Upper lobe of left lung (tissue), 6 donors: ENCODE measurements around the gene TOX2. TPM values are rescaled to one million over a fixed set of nuclear protein-coding genes. Genes with fewer than 3 reads are reported as not detected.
A peak's percentile ranks its signal among the peaks of the same experiment; 100 is the strongest.

Source experiments
- ATAC-seq, 2 donors: fragments of 200-7000 bp; cut with Tn5 transposase; one replicate each; pipeline ENCODE4 v1.9.1; 2022; ENCODE audit warnings: mild to moderate bottlenecking in 2 of 2, moderate library complexity in 2 of 2; ENCODE audit not compliant: low FRiP score in 2 of 2
- DNase-seq, 2 donors: peaks; one replicate each; pipeline ENCODE4 v3.0.0-alpha.2; 2019 to 2020
- H3K27ac ChIP-seq, 4 donors: fragments of 200-600 bp; sonication (generic); one replicate each; pipeline ENCODE4 v1.5.1; 2016 to 2019
- H3K27me3 ChIP-seq, 4 donors: fragments of 200-600 bp; sonication (generic); one replicate each; pipeline ENCODE4 v1.5.1; 2017 to 2019
- H3K36me3 ChIP-seq, 4 donors: fragments of 200-600 bp; sonication (generic); one replicate each; pipeline ENCODE4 v1.5.1; 2016 to 2019
- H3K4me1 ChIP-seq, 4 donors: fragments of 200-600 bp; sonication (generic); one replicate each; pipeline ENCODE4 v1.5.1; 2018 to 2019
- H3K4me3 ChIP-seq, 4 donors: fragments of 200-600 bp; sonication (generic); one replicate each; pipeline ENCODE4 v1.5.1; 2017 to 2019; ENCODE audit warnings: mild to moderate bottlenecking in 2 of 4, moderate library complexity in 1 of 4
- H3K9me3 ChIP-seq, 4 donors: fragments of 200-600 bp; sonication (generic); one replicate each; pipeline ENCODE4 v1.5.1; 2018 to 2019
- CTCF ChIP-seq, 6 experiments: fragments of 450-650 bp in 4 of 6; fragments of 200-600 bp in 2 of 6; sonication (generic) in 2 of 6; IDR thresholded peaks; one replicate each; pipeline ENCODE4 v1.5.1; 2016 to 2019; ENCODE audit warnings: antibody characterized with exemption in 6 of 6
- EP300 ChIP-seq, 4 donors: sonication (generic); formaldehyde crosslinking; IDR thresholded peaks; one replicate each; pipeline ENCODE4 v1.5.1; 2017; ENCODE audit warnings: antibody characterized with exemption in 4 of 4, control low read depth in 2 of 4
- POLR2A ChIP-seq, 4 donors: fragments of 450-650 bp; IDR thresholded peaks; one replicate each; pipeline ENCODE4 v1.5.1; 2016 to 2017; ENCODE audit warnings: antibody characterized with exemption in 4 of 4, mild to moderate bottlenecking in 2 of 4
- POLR2AphosphoS5 ChIP-seq, 2 donors: sonication (generic); formaldehyde crosslinking; IDR thresholded peaks; one replicate each; pipeline ENCODE4 v1.5.1; 2017; ENCODE audit warnings: antibody characterized with exemption in 2 of 2
- WGBS, 2 donors: methylation state at CpG; one replicate each; pipeline ENCODE4 v1.1.5; 2017 to 2018; 5-methylcytosine and 5-hydroxymethylcytosine counted together
- total RNA-seq, 6 donors: library from RNA; depleted of rRNA in 4 of 6; stranded (reverse); fragments of >200 nt in 4 of 6; gene quantifications; one replicate each; pipeline versions ENCODE4 v1.1.0 to v1.2.1, GENCODE V29; 2016 to 2021
- donor health status: DM: no; HTN: no; CAD: no; lungs with moderate emphysema.
- donor health status: DM: no; HTN: yes; CAD: no; lungs with severe emphysema.

The TOX2 gene
- total RNA-seq, 6 donors from 2014 or later, result 7.2 to 29.3 (median 23.7) TPM

DNA sequence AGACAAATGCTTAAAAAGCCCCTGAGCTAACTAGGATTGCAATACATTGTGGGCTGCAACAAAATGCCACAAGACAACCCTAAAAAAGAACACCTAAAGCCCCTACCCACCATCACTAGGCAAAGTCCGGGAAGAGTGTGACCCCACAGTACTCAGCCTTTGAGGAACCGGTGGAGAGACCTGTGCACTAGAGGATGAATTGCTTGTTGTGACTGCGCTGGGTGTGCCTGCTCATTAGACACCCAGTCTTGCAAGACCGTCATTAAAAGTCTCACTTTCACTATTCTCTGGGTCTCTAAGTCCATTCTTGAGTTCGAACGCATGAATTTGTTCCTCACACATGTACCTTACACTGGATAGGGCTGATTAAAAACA lies 183.6 kb downstream of the TOX2 start:
- H3K9me3 ChIP-seq, result peaks cover 0 to 6% (median 0%) of the 10 kb centered on the region in 4 donors
- ATAC-seq (peak in 1 of 2 donors; percentile 38), DNase-seq (no peak)
- WGBS, 2 donors, result 90 to 95% methylated on average over 6 of the region's 6 CpGs
- TF ChIP-seq CTCF (IDR thresholded peaks at IDR 0.05) (no peak), POLR2AphosphoS5 (IDR thresholded peaks at IDR 0.05) (no peak), EP300 (IDR thresholded peaks at IDR 0.05) (no peak), POLR2A (IDR thresholded peaks at IDR 0.05) (no peak)
- no peak overlapping the region for H3K27ac ChIP-seq
- H3K36me3 ChIP-seq, result no peaks in the 10 kb centered on the region
- no peaks in the 10 kb centered on the region for H3K27me3 ChIP-seq
- no peak overlapping the region for H3K4me3 ChIP-seq
- no peaks in the 10 kb centered on the region for H3K4me1 ChIP-seq

- 95% methylated on average over 5 of the region's 5 CpGs for WGBS, 2 donors
- Histone ChIP-seq H3K27me3 (no peaks in the 10 kb centered on the region), H3K4me3 (no peak overlapping the region), H3K9me3 (peaks cover 0 to 6% (median 0%) of the 10 kb centered on the region in 4 donors), H3K27ac (no peak overlapping the region), H3K4me1 (no peaks in the 10 kb centered on the region), H3K36me3 (no peaks in the 10 kb centered on the region)
- TF ChIP-seq POLR2A (IDR thresholded peaks at IDR 0.05) (no peak), CTCF (IDR thresholded peaks at IDR 0.05) (no peak)
- no peak for DNase-seq
- ATAC-seq, result no peak
Measured at GRCh38 chr20:44098657-44099056, 184.0 kb downstream of the TOX2 start.

GRCh38 chr20:44099832-44100231 lies 185.2 kb downstream of the TOX2 start:
- no peak for ATAC-seq

DNA sequence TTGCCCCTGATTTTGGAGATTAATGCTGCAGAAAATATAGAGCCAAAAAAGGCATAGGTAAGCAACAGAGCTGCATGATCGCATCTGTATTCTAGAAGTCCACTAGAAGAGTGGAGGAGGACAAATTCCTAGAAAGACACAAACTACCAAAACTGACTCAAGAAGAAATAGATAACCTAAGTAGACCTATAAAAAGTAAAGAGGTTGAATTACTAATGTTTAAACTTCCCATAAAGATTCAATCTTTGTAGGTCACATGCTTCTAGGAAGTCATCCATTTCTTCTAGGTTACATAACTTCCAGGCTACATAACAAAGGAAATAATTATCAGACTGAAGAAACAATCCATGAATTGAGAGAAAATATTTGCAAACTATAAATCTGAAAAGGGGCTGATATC lies 187.9 kb downstream of the TOX2 start:
- H3K4me1 ChIP-seq, result no peaks in the 10 kb centered on the region
- DNase-seq, result no peak
- no peak overlapping the region for H3K27ac ChIP-seq
- peaks cover 0 to 6% (median 0%) of the 10 kb centered on the region in 4 donors for H3K9me3 ChIP-seq
- 86 to 94% methylated on average over 1 of the region's 1 CpG for WGBS, 2 donors
- H3K36me3 ChIP-seq, result no peaks in the 10 kb centered on the region
- TF ChIP-seq CTCF (IDR thresholded peaks at IDR 0.05), result no peak
- no peak for TF ChIP-seq POLR2A (IDR thresholded peaks at IDR 0.05)
- no peak for TF ChIP-seq POLR2AphosphoS5 (IDR thresholded peaks at IDR 0.05)
- no peak for TF ChIP-seq EP300 (IDR thresholded peaks at IDR 0.05)
- no peak for ATAC-seq
- no peak overlapping the region for H3K4me3 ChIP-seq
- H3K27me3 ChIP-seq, result no peaks in the 10 kb centered on the region

More at GRCh38 chr20:44099832-44100231, 185.2 kb downstream of the TOX2 start:
- Histone ChIP-seq H3K27ac (no peak overlapping the region), H3K36me3 (no peaks in the 10 kb centered on the region), H3K9me3 (peaks cover 0 to 6% (median 0%) of the 10 kb centered on the region in 4 donors), H3K4me1 (no peaks in the 10 kb centered on the region), H3K27me3 (no peaks in the 10 kb centered on the region), H3K4me3 (no peak overlapping the region)
- TF ChIP-seq POLR2AphosphoS5 (IDR thresholded peaks at IDR 0.05) (no peak), EP300 (IDR thresholded peaks at IDR 0.05) (no peak), CTCF (IDR thresholded peaks at IDR 0.05) (no peak), POLR2A (IDR thresholded peaks at IDR 0.05) (no peak)
- WGBS, 2 donors, result 64 to 66% methylated on average over 7 of the region's 7 CpGs
- DNase-seq, result no peak

- no peak for TF ChIP-seq POLR2AphosphoS5 (IDR thresholded peaks at IDR 0.05)
- no peak for TF ChIP-seq POLR2A (IDR thresholded peaks at IDR 0.05)
- TF ChIP-seq EP300 (IDR thresholded peaks at IDR 0.05), result no peak
- TF ChIP-seq CTCF (IDR thresholded peaks at IDR 0.05), result no peak
- Histone ChIP-seq H3K4me3 (no peak overlapping the region), H3K36me3 (no peaks in the 10 kb centered on the region), H3K9me3 (peaks cover 0 to 9% (median 0%) of the 10 kb centered on the region in 4 donors), H3K27me3 (no peaks in the 10 kb centered on the region), H3K4me1 (no peaks in the 10 kb centered on the region), H3K27ac (no peak overlapping the region)
- DNase-seq (no peak), ATAC-seq (no peak)
- WGBS, 2 donors, result 49 to 50% methylated on average over 7 of the region's 7 CpGs
Measured at GRCh38 chr20:44104798-44105517, 190.3 kb downstream of the TOX2 start.
